Occipital lobe (tissue), 2 donors: Measurements from ENCODE around the gene OSBPL1A. TPM values are rescaled to one million over a fixed set of nuclear protein-coding genes. Genes with fewer than 3 reads are reported as not detected.
"Not testable (repeated sequence)": the region's sequence is repeated elsewhere in the genome, so short reads cannot be mapped to it uniquely, and the experiment has no call there.

Experiments used
- DNase-seq: peaks from one replicate; lab custom pipeline; 2025; lab: John Stamatoyannopoulos, UW
- total RNA-seq: library from RNA; depleted of rRNA; stranded (reverse); fragments of >200 nt; gene quantifications from one replicate; pipeline ENCODE4 v1.2.3, GENCODE V29; 2014

Gene OSBPL1A
- total RNA-seq, 1 donor from 2014 or later = 63.9 TPM

- peak; percentile 69 for DNase-seq
Measured at GRCh38 chr18:24397131-24397693, 412 bp downstream of the OSBPL1A start.

DNA sequence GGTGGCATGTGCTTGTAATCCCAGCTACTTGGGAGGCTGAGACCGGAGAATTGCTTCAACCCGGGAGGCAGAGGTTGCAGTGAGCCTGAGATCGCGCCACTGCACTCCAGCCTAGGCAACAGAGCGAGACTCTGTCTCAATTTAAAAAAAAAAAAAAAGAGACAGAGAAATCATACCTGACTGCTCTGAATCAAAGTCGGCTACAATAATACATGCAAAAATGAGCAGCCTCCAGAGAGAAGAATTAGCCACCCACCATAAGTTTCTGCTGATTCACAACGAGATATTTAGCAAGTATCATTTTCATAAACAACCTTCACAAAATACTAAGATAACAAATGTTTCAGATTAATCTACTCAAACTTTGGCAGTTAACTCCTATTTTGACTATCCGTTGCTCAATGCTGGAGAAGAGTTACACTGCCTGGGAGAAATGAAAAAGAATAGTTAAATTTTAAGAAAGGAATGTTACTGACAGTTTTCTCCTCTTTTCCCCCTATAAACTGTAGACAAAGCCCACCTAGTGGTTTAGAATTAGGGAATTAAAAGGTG is 1.5 kb downstream of the OSBPL1A start:
- DNase-seq = no peak

GRCh38 chr18:24395049-24395795 is 2.4 kb downstream of the OSBPL1A start:
- DNase-seq = no peak

DNA sequence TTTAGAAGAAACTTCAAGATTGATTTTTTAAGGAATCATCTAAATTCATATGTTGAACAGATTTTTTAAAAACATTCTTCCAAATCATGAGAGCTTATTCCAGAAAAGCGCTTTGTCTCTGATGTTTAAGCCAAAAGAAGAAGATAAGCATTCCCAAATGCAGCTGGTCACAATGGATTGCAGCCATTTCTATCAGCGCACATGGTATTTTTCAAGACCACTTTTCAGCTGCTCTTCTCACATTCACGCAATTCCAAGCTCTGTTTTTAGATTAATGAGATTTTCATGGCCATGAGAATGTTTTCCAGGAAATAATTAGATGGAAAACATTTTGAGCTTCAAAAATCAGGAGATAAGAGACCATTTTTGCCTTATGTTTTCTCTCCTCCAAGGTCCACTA is 8.7 kb downstream of the OSBPL1A start:
- DNase-seq = no peak

GRCh38 chr18:24386681-24387080 is 10.9 kb downstream of the OSBPL1A start:
- no peak for DNase-seq

- no peak for DNase-seq
Measured at GRCh38 chr18:24381126-24381525, 16.5 kb downstream of the OSBPL1A start.

DNA sequence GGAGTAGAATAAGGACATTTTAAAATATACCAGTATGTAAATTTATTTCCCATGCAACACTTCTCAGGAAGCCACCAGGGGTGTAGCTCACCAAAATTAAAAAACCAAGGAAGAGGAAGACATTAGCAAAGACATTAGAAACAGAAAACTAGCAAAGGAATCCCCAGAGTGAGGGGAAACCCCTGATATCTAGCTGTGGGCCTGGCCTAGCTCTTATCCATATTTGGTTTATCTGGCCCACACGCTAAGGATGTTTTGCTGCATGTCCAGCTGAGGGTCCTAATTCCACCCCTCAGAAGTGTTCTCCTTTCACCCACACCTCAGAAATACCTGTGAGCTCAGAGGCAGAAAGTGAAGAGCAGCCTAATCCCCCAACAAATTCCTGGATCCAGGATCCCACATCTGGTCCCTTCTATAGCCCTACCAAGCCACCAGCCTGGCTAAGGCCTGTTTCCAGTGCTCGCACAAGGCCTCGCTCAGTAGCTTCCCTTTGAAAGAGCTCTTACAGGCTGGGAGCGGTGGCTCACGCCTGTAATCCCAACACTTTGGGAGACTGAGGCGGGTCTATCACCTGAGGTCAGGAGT is 17.4 kb downstream of the OSBPL1A start:
- DNase-seq = no peak

- no peak for DNase-seq
Measured at GRCh38 chr18:24378598-24378997, 19.0 kb downstream of the OSBPL1A start.

DNA sequence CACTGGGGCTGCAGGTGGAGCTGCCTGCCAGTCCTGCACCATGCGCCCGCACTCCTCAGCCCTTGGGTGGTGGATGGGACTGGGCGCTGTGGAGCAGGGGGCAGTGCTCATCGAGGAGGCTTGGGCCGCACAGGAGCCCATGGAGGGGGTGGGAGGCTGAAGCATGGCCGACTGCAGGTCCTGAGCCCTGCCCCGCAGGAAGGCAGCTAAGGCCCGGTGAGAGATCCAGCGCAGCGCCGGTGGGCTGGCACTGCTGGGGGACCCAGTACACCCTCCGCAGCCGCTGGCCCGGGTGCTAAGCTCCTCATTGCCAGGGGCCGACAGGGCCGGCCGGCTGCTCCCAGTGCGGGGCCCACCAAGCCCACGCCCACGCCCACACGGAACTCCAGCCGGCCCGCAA is 21.1 kb downstream of the OSBPL1A start:
- not testable (repeated sequence) for DNase-seq

DNA sequence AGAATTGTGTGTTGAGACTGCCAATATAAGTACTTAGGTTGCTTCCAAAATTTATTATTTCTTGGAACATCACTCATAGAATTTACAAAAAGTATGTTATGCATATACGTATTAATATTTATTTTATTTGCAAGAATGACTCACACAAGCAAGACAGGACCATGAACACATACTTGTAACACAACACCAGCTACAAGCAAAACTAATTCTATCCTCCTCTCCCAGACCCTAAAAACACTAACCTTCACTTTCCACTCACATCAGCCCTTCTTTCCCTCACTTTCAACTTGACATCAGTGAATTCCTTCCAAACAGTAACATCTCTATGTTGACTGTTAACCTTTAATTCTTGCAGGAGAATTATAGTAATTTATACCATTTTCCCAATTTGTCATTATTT is 24.3 kb downstream of the OSBPL1A start:
- no peak for DNase-seq

DNA sequence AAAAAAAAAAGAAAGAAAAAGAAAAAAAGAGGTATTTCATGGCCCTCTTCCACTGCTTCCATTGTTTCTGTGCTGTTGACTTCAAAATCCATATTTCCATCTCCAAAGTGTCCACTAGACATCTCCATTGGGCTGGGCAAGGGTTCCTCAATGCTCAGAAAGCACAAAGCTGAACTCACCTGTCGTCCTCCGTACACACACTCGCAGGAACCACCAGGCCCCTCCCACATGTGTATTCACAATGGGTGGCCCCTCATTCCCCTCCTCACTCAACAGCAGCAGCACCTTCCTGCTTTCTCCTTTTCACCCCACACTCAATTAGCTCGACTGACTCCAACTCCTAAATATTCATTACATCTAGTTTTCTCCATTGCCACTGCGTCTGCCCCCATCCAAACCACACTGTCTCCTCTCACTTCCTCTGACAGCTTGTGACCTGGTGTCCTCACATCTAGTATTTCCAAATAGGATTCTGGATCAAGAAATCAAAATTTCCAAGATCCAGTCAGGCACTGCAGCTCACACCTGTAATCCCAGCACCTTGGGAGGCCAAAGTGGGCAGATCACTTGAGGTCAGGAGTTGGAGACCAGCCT is 25.2 kb downstream of the OSBPL1A start:
- no peak for DNase-seq

- no peak for DNase-seq
Measured at GRCh38 chr18:24370120-24370519, 27.5 kb downstream of the OSBPL1A start.

DNA sequence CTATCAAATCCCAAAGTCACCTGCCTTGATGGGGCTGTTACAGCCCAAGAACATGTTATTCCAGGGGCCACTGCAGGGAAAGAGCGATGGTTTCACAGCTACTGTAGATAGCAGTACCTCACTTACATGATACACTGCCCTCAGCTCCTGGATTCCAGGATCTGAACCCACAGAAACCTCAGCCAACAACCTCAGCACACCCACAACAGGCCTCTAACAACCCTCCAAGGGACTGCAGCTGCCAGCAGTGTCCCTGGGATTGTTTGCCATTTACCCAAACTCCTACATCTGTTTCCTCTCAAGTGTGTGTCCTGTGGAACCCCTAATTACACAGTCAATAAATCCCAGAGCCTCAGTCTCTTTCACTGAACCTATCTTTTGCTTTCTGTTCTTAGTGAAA is 28.2 kb downstream of the OSBPL1A start:
- no peak for DNase-seq

DNA sequence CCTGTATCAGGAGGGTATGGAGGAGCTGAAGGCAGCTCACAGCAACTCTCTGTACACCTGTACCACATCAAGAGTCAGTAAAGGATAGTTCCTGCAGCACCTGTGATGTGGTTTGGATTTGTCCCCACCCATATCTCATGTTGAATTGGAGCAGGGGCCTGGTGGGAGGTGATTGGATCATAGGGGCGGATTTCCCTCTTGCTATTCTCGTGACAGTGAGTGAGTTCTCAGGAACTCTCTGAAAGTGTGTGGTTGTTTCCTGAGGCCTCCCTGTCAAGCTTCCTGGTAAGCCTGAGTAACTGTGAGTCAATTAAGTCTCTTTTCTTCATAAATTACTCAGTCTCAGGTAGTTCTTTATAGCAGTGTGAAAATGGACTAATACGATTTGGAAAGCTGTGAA is 28.9 kb downstream of the OSBPL1A start:
- no peak for DNase-seq

DNA sequence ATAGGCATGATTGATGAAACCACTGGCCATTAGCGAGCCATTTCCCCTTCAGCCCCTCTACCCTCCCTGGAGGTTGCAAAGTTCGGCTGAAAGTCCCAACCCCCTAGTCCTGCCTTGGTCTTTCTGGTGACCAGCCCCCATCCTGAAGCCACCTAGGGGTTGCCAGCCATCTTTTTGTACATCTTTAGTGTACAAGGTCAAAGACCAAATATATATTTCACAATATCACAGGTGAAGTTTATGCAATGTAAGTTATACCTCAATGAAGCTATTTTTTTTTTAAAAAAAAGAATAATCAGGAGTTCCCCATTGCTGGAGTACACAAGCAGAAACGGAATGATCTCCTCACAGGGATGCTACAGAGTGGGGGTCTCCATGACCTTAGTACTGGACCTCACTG is 31.3 kb downstream of the OSBPL1A start:
- no peak for DNase-seq

GRCh38 chr18:24364177-24364576 is 33.4 kb downstream of the OSBPL1A start:
- DNase-seq = no peak

DNA sequence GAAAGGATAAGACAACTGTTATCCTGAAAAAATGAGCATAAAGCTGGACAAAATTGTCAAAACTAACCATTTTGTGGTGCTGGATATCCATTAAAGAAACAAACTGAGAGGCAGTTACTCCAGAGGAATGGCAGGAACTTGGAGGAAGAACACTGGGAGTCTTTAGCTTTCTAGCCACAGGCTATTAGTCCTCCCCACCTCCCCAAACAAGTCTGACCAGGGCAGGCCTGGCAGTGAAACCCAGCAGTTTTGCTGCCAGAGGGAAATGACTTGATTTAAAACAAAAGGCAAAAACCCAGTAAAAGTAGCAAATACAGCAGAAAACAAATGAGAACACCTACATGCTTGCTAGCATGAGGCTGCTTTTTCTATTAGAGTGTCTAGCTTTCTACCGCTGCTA is 34.9 kb downstream of the OSBPL1A start:
- no peak for DNase-seq

DNA sequence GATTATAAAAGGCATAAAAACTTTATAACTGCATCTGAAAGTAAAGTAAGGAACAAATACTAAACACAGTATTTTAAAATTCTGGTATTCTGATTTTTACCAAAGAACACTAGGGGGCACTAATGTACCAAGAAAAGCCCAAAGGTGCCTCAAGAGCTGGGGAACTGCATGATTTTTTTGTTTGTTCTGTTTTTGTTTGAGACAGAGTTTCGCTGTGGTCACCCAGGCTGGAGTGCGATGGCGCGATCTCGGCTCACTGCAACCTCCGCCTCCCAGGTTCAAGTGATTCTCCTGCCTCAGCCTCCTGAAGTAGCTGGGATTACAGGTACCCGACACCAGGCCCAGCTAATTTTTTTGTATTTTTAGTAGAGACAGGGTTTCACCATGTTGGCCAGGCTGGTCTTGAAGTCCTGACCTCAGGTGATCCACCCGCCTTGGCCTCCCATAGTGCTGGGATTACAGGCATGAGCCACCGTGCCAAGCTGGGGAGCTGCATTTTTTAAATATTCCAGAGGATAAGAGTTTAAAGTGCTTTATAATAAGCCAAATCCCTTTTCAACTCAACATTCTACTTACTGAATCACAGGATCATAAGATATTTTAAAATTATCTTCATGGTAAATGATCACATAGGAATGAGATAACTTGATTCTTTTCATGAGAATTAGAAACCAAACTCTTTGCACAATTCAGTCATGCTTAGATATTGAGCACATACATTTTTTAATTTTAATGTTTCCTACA is 37.7 kb downstream of the OSBPL1A start:
- not testable (repeated sequence) for DNase-seq

- DNase-seq = no peak
Measured at GRCh38 chr18:24354278-24354677, 43.3 kb downstream of the OSBPL1A start.

DNA sequence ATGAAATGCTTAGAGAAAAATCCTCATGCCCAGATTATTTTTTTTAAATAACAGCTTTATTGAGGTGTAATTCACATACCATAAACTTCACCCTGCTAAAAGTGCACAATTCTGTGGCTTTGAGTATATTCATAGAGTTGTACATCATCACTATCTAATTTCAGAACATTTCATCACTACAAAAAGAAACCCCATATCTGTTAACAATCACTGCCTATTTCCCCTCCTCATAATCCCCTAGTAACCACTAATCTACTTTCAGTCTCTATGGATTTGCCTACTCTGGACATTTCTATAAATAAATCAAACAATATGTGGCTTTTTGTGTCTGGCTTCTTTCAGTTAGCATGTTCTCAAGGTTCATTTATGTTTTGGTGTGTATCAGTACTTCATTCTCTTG is 51.4 kb downstream of the OSBPL1A start:
- no peak for DNase-seq

DNA sequence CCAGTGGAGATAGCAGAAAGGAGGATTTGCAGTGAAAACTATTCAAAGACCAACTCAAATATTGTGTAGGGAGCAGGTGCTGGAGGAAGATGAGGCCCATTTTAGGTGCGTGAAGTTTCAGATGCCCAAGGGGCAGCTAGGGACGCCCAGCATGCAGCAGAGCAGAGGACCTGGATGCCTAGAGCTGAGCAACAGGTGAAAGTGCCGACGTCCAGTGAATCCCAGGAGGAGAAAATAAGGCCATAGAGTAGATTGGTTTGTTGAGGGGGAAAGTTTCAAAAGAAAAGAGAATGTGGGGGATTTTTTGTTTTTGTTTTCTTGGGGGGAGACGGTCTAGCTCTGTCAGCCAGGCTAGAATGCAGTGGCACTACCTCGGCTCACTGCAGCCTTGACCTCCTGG is 53.1 kb downstream of the OSBPL1A start:
- DNase-seq = no peak

DNA sequence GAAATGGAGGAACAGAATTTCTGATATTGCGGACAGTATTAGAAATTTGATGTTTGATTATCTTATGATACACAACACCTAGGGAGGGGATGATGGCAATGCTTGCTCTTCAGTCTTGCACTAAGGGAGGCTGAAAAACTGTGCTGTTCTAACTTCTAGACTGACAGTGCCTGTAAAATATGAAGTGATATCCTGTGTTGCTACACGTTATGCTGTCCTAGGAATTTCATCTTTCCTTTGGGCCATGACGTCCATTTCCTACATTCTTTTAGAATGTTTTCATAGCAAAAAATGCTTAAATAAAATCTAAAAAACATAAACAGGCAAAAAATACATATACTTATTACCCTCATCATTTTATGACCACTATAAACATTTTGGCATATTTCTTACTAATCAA is 55.3 kb downstream of the OSBPL1A start:
- DNase-seq = no peak
